ENCODE measurements around the gene TKTL2.
"Not testable (repeated sequence)": the region's sequence is repeated elsewhere in the genome, so short reads cannot be mapped to it uniquely, and the experiment has no call there.

Gene TKTL2

GRCh38 chr4:163473576-163473975 lies at the start of gene TKTL2:
TKTL2 (minus strand) TSS chr4:163473754; CDS start chr4:163473734, 20 bp downstream.
- no peak for DNase-seq

GRCh38 chr4:163515198-163515597 lies 41.6 kb upstream of the TKTL2 start:
- DNase-seq: no peak

GRCh38 chr4:163505374-163505773 lies 31.8 kb upstream of the TKTL2 start:
- DNase-seq: no peak

DNA sequence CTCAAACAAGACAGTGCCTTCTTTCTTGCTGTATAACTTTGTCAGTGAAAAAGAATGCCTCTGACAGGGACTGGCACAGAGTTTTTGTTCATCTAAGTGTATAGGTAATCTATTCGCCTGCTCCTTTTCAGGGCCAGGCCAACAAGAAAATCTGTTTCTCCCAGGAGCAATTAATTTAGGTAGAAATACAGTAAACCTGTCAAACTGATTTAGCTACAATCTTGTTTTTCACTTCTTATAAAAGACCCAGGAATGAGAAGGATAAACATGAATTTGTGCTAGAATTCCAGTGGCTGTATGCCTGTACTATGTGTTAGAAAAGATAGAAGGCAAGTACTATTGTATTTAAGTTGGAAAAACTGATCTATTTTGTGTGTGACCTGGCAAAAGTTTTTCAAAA lies 27.0 kb upstream of the TKTL2 start:
- DNase-seq: no peak

DNA sequence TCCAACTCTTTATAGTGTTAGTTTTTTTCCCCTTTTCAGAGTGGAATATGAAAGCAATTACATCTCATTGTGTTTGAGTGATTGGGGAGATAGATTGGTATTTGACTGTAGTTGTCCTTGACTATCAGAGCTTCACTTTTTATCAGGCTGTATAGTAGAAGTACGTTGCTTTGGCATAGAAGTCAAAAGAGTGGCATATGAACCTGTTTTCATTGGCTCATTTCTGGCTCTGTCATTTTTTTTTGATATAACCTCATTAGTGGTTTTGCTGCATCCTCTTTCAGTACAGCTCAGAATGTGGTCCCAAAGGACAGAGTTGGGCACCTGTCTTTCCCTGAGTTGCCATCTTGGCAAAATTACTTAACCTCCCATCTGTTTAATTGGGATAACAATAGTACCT lies 22.3 kb upstream of the TKTL2 start:
- DNase-seq: no peak

DNA sequence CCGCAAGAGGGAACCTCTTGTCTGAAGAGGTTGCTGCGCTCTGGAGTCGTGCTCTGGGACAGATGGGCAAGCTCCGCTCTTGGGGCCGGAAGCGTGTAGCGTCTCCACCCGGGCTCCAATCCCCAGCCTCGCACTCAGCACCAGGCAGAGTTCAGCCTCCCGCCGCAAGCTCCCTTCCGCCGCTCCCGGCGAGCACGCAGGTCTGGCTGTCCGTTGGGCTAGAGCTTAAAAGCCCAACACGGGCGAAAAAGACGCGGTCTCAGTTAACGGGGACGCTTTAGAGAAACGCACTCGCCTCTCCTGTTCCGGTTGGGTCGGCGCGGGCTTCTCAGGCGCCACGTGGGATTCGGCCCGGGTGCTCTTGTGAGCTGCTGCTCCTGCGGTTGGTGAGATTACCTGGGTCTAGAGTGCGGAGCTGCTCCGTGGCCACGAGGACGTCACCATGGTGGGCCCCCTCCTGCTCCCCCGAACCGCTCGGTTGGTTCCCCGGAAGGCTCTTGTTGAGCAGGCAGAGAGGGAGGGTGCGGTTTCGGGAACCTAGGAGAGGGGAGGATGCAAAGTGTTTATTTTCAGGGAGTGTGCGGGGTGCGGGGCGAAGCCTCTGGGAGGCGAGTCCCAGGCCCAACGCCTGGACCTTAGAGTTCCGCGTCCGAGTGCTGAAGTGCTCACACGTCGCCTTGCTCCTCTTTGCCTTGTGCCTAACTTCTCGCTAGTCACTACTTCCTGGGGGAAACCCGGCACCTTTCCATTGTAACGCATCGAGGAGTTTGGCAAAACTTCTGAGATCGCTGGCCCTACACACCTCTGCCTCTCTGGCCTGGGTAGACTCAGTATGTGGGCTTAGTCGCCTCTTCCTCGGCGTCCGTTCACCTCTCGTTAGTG lies 21.0 kb upstream of the TKTL2 start, which contains the start of gene TMA16:
TSS of gene TMA16 (plus strand) at position 331 of the 882 bp plus-strand sequence. CDS start at position 443, 112 bp downstream.
- DNase-seq: peak; percentile 67

DNA sequence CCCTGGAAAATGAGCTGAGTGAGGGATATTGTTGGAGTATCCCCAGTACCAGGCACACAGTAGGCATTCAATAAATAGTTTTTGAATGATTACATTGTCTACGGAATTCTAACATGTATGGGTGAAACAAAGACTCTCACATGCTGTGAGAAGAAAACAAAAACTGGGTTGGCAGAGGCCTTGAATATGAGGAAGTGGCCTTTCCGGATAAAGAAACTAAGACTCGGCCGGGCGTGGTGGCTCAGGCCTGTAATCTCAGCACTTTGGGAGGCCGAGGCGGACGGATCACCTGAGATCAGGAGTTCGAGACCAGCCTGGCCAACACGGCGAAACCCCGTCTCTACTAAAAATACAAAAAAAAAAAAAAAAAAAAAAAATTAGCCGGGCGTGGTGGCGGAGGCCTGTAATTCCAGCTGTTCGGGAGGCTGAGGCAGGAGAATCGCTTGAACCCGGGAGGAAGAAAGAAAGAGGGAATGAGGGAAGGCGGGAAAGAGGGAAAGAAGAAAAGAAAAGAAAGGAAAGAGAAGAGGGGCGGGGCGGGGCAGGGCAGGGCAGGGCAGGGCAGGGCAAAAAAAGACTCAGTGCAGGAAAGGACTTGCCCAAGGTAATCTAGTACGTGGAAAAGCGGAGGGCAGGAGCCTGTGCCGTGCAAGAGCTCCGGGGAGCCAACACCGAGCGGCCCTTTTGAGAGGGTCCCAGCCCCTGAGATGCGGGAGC lies 20.2 kb upstream of the TKTL2 start:
- DNase-seq: no peak

DNA sequence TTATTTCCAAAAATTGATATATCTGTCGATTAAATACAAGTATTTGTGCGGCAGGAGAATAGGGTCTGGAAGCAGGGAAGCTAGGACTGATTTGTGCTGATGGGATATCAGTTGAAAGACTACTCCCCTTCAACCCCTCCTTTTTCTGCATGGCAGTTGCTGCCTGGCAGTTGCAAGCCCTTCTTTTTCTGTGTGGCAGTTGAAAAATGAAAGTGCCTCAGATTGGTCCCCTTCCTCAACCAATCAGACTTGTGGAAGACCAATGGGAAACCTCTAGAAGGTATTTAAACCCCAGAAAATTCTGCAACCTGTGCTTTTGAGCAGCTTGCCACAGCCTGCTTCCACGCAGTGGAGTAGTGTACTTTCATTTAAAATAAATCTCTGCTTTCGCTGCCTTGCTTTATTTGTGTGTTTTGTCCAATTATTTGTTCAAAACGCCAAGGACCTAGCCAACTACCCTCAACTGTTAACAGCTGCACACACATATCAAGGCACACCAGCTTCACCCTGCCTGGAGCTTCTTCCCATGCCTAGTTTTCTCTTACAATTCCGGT lies 19.5 kb upstream of the TKTL2 start:
- no peak for DNase-seq

- DNase-seq: no peak
Observed at GRCh38 chr4:163489929-163490328, 16.4 kb upstream of the TKTL2 start.

DNA sequence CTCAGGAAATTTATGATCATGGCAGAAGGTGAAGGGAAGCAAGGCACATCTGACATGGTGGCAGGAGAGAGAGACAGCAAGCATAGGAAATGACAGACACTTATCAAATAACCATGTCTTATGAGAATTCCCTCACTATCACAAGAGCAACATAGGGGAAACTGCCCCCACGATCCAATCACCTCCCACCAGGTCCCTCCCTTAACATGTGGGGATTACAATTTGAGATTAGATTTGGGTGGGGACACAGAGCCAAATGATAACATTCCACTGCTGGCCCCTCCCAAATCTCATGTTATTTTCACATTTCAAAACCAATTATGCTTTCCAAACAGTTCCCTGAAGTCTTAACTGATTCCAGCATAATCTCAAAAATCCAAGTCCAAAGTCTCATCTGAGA lies 12.8 kb upstream of the TKTL2 start:
- DNase-seq: no peak

DNA sequence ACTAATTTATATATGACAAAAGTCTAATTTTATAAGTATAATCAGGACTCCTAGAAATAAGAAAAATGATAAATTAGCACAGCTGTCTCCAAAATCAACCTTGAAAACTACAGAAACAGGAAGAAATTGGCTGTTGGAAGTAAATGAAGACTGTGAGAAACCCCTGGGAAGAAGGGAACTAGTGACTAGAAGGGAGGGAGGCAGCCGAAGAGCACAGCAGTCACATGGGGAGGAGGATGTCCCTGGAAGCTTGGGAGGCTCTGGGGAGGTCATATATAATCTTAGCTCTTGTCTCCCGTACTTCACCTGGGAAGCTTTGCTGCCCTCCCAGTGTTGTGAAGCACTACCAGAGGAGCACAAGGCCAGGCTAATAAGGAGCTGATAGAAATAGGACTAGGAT lies 12.0 kb upstream of the TKTL2 start:
- no peak for DNase-seq

- DNase-seq: no peak
Observed at GRCh38 chr4:163484906-163485305, 11.4 kb upstream of the TKTL2 start.

GRCh38 chr4:163482190-163482589 lies 8.6 kb upstream of the TKTL2 start:
- DNase-seq: no peak

- DNase-seq: no peak
Observed at GRCh38 chr4:163476761-163477438, 3.3 kb upstream of the TKTL2 start.

DNA sequence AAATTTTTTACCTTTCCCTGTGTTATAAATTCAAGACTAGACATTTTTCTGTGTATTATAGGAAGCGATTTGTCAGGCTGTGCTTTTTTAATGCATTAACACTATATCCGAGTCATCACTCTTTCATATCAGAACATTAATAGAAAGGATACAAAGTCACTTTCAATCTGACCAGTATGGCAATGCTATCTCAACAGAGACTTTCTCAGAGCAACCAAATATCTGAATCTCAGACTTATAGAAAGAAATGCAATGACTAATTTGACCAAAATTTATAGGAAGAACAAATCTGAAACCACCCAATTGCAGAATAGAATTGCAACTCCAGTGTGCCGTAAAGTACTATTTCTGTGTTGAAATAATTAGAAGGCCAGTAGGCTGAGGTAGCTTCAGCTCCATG lies 473 bp upstream of the TKTL2 start:
- no peak for DNase-seq

DNA sequence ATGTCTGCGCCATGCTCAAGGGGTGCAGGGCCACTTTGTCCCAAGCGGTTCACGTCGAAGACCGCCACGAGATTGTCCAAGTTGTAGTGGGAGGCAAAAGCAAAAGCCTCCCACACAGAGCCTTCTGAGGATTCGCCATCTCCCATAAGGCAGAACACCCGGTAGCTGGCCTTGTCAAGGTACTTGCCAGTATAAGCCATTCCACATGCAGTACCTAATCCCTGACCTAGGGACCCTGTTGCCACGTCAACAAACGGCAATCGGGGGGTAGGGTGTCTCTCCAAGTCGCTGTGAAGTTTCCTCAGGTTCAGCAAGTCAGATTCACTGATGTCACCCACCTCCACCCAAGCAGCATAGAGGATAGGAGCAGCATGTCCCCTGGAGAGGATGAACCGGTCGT lies 424 bp downstream of the TKTL2 start:
- DNase-seq: no peak

GRCh38 chr4:163470391-163470790 lies 3.2 kb downstream of the TKTL2 start:
- no peak for DNase-seq

- DNase-seq: no peak
Observed at GRCh38 chr4:163467082-163467770, 6.3 kb downstream of the TKTL2 start.

- DNase-seq: no peak
Observed at GRCh38 chr4:163462556-163462955, 11.0 kb downstream of the TKTL2 start.

GRCh38 chr4:163448540-163449203 lies 24.9 kb downstream of the TKTL2 start:
- DNase-seq: no peak

GRCh38 chr4:163447481-163447880 lies 26.1 kb downstream of the TKTL2 start:
- no peak for DNase-seq

GRCh38 chr4:163447023-163447422 lies 26.5 kb downstream of the TKTL2 start:
- DNase-seq: not testable (repeated sequence)
